HG02970 (cell line): ENCODE data around the gene UBE2L6.
"Not testable (repeated sequence)": the region's sequence is repeated elsewhere in the genome, so short reads cannot be mapped to it uniquely, and the experiment has no call there.

Source experiments
- ATAC-seq: cut with Tn5 transposase; IDR thresholded peaks from one replicate; pipeline ENCODE4 v1.9.1; 2021; ENCODE audit warnings: mild to moderate bottlenecking, moderate library complexity, moderate number of reproducible peaks; ENCODE audit not compliant: unreplicated experiment, low FRiP score

Gene UBE2L6

DNA sequence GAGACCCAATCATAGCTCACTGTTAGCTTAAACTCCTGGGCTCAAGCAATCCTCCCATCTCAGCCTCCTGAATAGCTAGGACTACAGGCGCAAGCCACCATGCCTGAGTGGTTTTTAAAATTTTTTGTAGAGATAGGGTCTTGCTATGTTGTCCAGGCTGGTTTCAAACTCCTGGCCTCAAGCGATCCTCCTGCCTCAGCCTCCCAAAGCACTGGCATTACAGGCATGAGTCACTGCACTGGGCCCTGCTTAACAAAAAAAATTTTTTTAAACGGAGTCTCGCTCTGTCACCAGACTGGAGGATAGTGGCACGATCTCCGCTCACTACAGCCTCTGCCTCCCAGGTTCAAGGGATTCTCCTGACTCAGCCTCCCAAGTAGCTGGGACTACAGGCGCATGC, 33.0 kb downstream of the UBE2L6 start:
- ATAC-seq = not testable (repeated sequence)

DNA sequence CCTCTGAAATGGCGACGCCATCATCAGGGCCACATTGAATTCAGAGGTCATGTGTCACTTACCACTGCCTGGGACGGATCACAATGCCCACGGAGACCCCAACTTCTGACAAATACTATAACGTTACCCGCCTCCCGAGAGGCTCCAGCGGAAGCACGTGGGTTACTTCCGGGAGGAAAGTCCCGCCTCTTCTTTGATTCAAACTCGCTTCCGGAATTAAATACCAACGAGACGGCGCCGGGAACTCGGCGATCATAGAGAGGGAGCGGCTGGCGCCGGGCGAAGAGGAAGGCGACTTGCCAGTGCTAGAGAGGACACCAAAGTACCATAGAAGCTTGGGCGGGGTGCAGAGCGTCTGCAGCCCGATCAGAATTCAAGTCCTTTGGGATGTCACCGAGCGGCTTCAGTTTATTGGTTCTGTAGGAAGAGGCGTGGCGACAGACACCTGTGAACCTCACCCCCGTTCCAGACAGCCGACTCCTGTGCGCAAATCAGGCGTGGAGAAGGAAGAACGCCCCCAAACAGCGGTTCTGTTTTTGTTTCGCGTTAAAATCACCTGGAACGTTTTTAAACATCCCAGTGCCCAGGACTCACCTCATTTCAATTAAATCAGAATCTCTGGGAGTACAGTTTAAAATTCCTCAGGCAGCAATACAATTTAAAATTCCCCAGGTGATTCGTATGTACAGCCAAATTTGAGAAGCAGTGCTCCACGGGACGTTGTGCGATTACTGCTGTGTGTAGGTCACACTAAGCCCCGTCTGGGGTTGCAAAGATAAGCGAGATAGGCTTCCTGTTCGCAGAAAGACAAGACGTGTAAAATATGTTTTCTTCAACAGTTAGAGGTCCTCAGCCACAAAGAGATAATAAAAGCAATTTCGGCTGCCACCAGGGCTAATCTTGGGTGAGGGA, 36.6 kb downstream of the UBE2L6 start, which contains the start of gene TIMM10:
TSS of gene TIMM10 (minus strand) at position 159 of the 912 bp plus-strand sequence. CDS start 565 bp downstream, outside the sequence.
- ATAC-seq = peak; percentile 98

DNA sequence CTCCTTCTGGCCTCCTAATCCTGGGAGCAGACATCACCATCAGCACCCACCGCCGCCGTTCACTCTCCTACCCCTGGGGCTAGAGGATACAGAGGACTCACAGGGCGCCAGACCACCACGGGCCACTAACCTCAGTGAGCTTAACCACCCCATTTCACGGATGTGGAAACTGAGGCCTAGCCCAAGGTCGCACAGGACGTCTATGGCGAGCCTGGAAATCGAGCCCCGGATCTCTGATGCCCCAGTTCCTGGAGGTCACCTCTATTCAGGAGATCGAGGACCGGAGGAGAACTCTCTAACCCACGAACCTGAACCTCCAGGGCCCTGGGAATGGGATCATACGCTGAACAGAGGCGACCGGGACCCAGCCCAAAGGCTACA, 37.3 kb downstream of the UBE2L6 start:
- no peak for ATAC-seq

GRCh38 chr11:57529012-57529411, 38.5 kb downstream of the UBE2L6 start:
- no peak for ATAC-seq

DNA sequence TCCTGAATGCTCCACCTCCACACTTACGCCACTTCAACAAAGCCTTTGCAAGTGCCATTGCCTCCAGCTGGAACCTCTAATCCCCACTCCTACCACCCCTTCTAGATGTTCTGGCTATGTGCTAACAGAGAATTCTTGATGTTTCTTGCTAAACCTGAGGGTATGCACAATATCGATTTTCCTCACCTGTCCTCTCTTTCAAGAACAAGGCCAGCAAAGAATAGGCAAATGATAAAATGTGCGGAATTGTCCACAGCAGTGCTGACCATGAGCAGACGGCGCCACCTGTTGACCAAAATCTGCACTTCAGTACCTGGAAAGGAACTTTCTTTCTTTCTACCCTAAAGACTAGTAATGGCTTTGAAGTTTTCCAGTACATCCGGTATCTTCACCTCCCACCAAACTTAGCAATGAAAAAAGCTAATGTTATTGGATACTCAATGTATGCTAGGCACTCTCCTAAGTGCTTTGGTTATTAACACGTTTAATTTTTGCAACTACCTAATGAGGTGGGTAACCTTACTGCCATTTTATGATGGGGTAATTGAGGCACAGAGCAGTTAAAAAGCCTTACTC, 40.3 kb downstream of the UBE2L6 start:
- ATAC-seq = no peak

DNA sequence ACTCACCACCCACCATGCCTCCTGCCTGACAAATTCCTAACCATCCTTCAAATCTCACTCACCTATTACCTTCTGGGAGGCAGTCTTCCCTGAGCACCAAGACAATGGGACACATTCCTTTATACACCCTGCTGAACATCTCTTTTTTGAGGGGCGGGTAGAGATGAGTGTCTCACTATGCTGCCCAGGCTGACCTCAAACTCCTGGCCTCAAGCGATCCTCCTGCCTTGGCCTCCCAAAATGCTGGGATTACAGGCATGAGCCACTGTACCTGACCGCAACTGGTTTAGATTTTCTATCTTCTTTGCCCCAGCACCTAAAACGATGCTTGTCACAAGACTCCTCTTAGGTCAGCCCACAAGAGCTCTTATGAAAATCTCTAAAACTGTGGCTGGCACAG, 44.1 kb downstream of the UBE2L6 start:
- ATAC-seq = no peak

DNA sequence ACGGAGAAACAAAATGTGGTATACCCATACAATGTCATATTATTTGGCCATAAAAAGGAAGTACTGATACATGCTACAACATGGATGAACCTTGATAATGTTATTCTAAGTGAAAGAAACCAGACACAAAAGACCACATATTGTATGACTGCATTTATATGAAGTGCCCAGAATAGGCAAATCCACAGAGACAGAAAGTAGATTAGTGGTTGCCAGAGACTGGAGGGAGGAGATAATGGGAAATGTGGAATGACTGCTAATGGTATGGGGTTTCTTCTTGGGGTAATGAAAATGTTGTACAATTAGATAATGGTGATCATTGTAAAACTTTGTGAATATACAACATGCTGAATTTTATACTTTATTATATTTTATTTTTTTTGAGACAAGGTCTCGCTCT, 46.4 kb downstream of the UBE2L6 start:
- ATAC-seq = no peak

- no peak for ATAC-seq
Observed at GRCh38 chr11:57516061-57516443, 51.4 kb downstream of the UBE2L6 start.

DNA sequence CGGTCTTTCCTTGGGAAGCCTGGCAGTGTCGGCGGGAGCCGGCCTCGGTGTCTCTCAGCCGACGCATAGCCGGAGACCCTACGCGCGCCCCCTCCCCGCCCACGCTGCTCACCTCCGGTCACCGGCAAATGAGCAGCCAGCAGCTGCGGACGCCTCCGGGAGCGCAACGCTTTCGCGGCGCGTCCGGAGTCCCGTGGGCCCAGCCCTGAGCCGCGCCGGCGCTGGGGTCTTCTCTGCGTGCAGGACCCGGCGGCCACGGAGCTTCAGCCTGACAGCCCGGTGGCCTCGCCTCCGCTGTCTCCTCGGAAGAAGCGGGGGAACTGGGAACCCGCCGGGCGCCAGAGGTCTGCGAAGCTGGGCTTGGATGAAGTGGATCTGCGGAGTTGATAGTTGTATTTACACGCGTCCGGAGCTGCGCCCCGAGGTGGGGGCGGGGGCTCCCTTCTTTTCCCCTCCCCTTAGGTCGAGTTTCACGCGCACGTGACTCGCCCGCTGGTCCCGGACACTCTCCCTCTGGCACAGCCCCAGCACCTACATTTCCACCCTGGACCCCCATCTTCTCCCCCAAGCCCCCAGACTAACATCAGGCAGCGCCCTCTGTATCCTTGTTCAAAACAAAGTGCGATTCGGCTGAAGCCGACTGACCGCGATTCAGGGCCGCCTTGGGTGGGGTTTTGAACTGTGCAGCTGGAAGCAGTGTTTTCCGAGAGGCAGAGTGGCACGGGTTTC, 52.0 kb downstream of the UBE2L6 start, which contains the start of gene SLC43A1:
TSS of gene SLC43A1 (minus strand) at position 371 of the 729 bp plus-strand sequence. CDS start 1,591 bp downstream, outside the sequence.
- no peak for ATAC-seq

- no peak for ATAC-seq
Observed at GRCh38 chr11:57514538-57515331, 52.7 kb downstream of the UBE2L6 start.

DNA sequence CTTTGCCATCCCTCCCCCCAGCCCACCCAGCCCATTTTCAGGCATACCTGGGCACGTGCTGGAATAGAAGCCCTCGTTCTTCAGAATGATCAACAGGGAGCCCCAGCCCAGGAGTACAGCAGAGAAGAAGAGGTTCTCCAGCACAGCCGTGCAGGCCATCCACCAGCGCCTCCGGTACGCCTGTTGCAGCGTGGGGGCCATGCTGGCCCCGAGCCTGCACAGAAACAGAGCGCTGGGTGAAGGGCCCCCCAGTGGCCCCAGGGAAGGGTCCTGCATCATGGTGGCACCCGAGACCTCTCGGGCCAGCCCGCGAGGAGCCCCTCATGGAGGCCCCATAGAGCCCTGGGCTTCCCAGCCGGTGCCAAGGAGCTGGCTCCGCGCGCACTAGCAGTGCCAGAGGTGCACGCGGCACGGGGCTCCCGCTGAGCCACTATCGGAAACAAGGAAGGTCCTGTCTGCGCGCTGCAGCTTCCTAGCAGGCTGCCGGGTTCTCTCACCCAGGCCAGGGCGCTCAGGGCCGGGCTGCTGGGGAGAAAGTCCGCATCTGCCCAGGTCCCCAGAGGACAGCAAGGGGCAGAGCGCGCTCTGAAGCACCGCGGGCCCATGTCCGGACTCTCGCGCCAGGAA, 53.4 kb downstream of the UBE2L6 start:
- no peak for ATAC-seq

GRCh38 chr11:57513452-57513795, 54.0 kb downstream of the UBE2L6 start:
- ATAC-seq = no peak

- no peak for ATAC-seq
Observed at GRCh38 chr11:57512646-57513451, 54.6 kb downstream of the UBE2L6 start.

DNA sequence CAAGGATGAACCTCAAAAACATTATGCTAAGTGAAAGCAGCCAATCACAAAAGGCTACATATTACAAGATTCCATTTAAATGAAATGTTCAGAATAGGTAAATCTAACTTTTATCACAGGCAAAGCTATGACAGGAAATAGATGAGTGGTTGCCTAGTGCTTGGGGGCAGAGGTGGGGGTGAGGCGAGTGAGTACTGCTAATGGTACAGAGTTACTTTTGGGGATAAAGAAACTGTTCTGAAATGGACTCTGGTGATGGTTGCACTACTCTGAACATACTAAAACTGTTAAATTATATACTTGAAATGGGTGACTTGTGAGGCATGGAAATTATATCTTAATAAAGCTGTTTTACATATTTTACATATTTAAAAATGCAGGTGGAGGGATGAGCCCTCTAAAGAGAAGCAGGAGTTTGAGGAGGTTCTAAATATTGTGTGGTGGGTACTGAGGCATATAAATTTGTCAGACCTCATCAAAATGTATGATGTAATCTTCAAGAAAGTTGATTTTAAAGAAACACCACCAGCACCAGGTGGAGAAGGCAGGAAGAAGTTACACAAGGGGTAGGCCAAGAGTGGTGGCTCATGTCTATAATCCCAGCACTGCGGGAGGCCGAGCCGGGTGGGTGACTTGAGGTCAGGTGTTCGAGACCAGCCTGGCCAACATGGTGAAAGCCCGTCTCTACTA, 55.6 kb downstream of the UBE2L6 start:
- no peak for ATAC-seq

DNA sequence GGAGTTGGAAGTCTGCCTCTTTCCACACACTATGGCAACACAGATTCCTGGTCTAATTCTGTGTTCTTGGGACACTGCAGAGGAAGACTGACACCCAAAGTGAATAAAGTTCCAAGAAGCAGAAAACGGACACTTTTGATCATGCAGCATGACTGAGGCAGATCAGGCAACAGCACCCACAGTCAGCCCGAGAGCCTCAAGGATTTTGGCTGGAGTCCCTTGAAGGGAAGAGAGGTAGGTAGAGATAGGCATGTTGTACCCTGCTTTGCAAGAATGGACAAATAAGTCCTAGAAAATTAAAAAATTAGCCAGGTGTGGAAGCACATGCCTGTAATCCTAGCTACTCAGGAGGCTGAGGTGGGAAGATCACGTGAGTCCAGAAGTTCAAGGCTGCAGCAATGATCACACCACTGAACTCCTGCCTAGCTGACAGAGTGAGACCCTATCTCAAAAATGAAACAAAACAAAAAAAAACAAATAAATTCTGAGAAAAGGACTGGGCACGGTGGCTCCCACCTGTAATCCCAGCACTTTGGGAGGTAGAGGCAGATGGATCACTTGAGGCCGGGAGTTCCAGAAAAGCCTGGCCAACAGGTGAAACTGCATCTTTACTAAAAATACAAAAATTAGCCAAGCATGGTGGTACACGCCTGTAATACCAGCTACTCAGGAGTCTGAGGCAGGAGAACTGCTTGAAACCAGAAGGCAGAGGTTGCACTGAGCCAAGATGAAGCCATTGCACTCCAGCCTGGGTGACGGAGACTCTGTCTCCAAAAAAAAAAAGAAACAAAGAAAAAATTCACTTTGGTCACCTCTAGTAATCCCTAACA, 58.9 kb downstream of the UBE2L6 start:
- no peak for ATAC-seq

GRCh38 chr11:57506522-57506921, 61.0 kb downstream of the UBE2L6 start:
- ATAC-seq = no peak

DNA sequence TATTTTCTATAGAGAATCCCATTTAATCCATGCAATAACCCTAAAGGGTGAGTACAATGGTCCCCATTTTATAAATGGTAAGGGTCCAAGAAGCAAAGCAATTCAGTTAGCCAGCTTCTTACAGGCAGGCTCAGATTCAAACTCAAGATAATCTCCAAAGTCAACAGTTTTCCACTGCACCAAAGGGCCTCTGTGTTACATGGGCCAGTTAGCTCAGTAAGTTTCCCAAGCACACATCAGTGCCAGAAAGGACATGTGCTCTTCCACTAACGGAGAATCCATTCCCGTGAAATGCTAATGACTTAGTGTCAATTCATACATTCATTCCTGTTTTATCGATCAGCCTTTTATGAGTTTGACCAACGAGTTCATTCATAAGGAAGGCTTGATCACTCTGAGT, 63.0 kb downstream of the UBE2L6 start:
- ATAC-seq = no peak

DNA sequence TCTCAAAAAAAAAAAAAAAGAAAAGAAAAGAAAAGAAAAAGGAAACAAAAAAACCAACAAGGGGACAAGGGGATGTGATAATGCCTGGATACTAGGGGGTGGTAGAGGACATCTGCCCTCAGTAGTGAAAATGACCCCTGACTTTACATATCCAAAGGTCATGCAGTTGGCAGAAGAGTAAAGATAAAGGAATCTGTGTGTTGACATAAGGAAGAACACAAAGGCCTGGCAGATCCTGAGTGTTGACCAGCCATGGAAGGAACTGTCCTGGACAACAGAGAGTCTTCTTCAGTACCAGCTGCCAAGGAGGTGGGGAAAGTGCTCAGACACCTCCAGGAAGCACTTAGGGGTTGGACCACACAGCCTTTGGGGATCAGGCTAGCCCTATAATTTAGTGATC, 64.6 kb downstream of the UBE2L6 start:
- no peak for ATAC-seq
